Astrocyte of the spinal cord (primary cell): Measurements from ENCODE around the gene IQCM.

ENCODE experiments used
- DNase-seq: peaks from one replicate; pipeline ENCODE4 v3.0.0; 2011; ENCODE audit warnings: low read depth, low spot score
- H3K4me3 ChIP-seq: 2 replicates; pipeline ENCODE4 v1.5.1; 2011; ENCODE audit warnings: low read depth, mild to moderate bottlenecking, low read length, moderate library complexity
- in situ Hi-C: cut with HindIII; loops from 2 replicates; pipeline ENCODE4 v1.10.0; 2017; ENCODE audit warnings: low sequenced_read_pairs
- TF ChIP-seq, protein P1 (sequence below): IDR thresholded peaks from 2 replicates; pipeline ENCODE4 v1.5.1; 2012; ENCODE audit warnings: low read depth, mild to moderate bottlenecking, low read length, inconsistent platforms

IQCM gene

DNA sequence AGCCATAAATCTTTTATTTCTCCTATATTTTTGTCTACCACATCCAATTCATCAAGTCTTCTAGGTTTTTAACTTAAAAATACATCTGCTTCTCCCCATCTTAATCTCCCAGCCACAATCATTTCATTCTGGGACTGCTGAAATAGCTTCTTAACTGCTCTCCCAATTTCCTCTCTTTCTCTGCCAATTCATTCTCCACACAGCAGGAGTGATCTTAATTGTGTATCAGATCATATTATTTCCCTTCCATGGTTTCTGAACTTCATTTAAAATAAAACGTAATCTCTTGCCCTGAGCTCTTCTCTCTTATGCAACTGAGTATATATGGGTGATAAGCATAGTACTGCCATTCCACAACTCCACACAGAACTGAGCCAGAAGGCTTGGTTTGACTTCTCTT lies 69.4 kb downstream of the IQCM start:
- in situ Hi-C loops, result no loop called here

DNA sequence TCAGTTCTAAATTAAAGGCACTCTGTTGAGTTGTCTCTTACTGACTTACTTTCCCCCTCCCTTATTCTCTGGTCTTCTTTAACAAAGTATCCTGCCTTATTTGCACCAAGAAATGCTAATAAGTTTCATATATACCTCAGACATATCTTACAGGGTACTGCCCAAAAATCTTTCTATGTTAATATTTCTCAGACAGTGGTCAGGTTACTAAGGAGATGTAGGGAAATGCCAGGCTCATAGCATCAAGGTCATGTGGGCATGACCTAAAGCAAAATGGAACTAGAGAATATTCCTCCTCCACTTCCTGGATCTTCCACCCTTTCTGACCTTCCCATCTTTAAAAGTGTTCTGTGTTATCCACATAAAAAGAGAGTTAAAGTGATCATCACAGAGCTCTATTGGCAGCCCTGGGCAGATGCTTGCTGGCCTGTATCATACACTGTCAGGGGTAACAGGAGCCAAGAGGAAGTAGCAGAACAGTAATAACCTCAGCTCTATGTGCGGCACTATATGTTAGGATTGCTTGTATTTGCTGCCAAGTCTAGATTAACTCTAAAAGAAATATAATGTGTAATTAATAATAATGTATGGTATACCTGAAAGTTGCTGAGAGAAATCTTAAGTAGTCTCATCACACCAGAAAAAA lies 74.3 kb downstream of the IQCM start:
- TF ChIP-seq, protein P1, sequence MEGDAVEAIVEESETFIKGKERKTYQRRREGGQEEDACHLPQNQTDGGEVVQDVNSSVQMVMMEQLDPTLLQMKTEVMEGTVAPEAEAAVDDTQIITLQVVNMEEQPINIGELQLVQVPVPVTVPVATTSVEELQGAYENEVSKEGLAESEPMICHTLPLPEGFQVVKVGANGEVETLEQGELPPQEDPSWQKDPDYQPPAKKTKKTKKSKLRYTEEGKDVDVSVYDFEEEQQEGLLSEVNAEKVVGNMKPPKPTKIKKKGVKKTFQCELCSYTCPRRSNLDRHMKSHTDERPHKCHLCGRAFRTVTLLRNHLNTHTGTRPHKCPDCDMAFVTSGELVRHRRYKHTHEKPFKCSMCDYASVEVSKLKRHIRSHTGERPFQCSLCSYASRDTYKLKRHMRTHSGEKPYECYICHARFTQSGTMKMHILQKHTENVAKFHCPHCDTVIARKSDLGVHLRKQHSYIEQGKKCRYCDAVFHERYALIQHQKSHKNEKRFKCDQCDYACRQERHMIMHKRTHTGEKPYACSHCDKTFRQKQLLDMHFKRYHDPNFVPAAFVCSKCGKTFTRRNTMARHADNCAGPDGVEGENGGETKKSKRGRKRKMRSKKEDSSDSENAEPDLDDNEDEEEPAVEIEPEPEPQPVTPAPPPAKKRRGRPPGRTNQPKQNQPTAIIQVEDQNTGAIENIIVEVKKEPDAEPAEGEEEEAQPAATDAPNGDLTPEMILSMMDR, result no peak
- in situ Hi-C loops, result no loop called here
- DNase-seq, result no peak
- H3K4me3 ChIP-seq, result no peak overlapping the region

More for the DNA sequence above, 69.4 kb downstream of the IQCM start:
- H3K4me3 ChIP-seq, result no peak overlapping the region
- TF ChIP-seq, protein P1, result no peak
- no peak for DNase-seq

DNA sequence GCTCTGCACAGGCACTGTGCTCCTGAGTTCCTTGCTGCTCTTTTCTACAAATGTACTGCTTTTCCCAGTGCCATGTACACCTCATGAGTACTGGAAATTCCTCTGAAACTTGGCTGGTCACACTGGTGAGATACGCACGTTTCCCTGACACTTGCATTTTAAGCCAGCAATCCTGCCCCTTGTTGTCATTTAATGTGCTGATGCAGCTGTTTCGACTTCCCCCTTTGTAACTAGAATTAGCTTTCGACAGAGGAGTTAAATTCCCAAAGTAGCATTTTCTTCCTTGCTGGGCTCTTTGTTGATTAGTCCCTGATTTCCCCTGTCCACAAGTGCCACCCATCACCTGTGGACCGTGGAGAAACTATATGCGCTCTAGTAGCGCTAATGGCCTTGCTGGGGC lies 77.5 kb downstream of the IQCM start:
- DNase-seq, result no peak
- H3K4me3 ChIP-seq, result no peak overlapping the region
- TF ChIP-seq, protein P1, result no peak
- in situ Hi-C loops, result no loop called here

DNA sequence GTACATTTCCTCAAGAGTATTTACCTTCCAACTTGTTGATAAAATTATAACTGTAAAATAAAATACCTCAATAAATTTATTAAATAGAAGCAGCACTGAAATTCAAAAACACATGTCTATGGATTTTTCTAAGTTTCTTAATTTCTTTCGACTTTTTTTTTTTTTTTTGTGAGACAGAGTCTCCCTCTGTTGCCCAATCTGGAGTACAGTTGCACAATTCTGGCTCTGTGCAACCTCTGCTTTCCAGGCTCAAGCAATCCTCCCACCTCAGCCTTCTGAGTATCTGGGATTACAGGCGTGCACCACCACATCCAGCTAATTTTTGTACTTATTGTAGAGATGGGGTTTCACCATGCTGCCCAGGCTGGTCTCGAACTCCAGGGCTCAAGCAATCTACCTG lies 79.8 kb downstream of the IQCM start:
- DNase-seq, result no peak
- in situ Hi-C loops, result no loop called here
- TF ChIP-seq, protein P1, result no peak
- no peak overlapping the region for H3K4me3 ChIP-seq

DNA sequence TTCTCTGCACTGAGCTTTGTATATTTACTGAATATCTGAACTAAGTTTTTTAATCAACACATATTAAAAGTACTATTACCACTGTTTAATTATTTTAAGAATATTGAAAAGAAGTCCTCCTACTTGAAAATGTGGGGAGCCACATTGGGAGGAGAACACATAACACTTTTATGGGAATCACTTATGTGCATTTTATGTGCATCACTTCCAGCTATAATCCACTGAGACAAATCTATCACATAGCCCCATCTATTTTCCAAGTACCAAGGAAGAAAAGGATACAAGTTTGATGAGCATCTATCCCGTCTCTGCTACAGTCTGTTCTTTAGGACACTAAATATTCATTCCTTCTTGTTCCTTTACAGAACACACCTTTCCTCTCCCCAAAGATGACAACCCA lies 87.2 kb downstream of the IQCM start:
- in situ Hi-C loops, result no loop called here
- TF ChIP-seq, protein P1, result no peak
- no peak for DNase-seq
- H3K4me3 ChIP-seq, result no peak overlapping the region

DNA sequence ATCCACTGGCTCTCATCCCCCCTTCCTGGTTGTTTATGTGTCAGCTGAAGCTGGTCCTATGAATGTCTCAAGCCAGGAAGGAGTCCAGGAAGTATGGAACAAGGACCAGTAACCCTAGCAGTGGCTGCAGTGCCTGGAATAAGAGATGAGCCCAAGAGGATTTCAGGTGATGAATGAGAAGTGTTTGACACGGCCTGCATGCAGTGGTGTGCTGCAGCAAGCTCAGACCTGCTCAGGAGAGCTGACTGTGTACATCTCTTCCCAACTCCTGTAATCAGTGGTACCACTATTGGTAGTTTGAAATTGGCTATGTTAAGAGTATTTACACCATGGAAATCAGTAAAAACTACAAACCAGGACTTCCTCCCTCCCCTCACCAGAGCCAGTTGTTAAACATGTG lies 88.0 kb downstream of the IQCM start:
- TF ChIP-seq, protein P1, result no peak
- no peak for DNase-seq
- H3K4me3 ChIP-seq, result no peak overlapping the region
- in situ Hi-C loops, result no loop called here
